Right lung (tissue), 5 donors: ENCODE results near the gene TMC6. TPM values are rescaled to one million over a fixed set of nuclear protein-coding genes. Genes with fewer than 3 reads are reported as not detected.

Experiments used
- DNase-seq, 2 donors: peaks; one replicate each; pipeline ENCODE4 v3.0.0-alpha.2; 2013
- polyA plus RNA-seq, 5 donors: library from polyadenylated mRNA; unstranded; fragments of 120-200 nt; gene quantifications; one replicate each; pipeline versions ENCODE4 v1.2.1 to v1.2.3, GENCODE V29; 2013; ENCODE audit warnings: inconsistent platforms in 1 of 5, low replicate concordance in 1 of 5; ENCODE audit not compliant: insufficient read length in 5 of 5, insufficient read depth in 1 of 5

The TMC6 gene
- polyA plus RNA-seq, 5 donors: 23.7 to 47.7 (median 38.6) TPM

- DNase-seq: no peak
Observed at GRCh38 chr17:78112518-78113471, 15.8 kb downstream of the TMC6 start.

- DNase-seq: no peak
Observed at GRCh38 chr17:78111727-78112517, 16.6 kb downstream of the TMC6 start.

GRCh38 chr17:78111016-78111726 lies 17.4 kb downstream of the TMC6 start:
- DNase-seq: no peak

- no peak for DNase-seq
Observed at GRCh38 chr17:78110363-78111015, 18.1 kb downstream of the TMC6 start.

GRCh38 chr17:78109489-78109761 lies 19.1 kb downstream of the TMC6 start:
- no peak for DNase-seq

GRCh38 chr17:78108726-78109488 lies 19.6 kb downstream of the TMC6 start:
- no peak for DNase-seq

GRCh38 chr17:78107976-78108725 lies 20.4 kb downstream of the TMC6 start:
- DNase-seq: no peak

GRCh38 chr17:78107457-78107856 lies 21.1 kb downstream of the TMC6 start:
- DNase-seq: no peak

- no peak for DNase-seq
Observed at GRCh38 chr17:78106211-78106610, 22.3 kb downstream of the TMC6 start.

- DNase-seq: no peak
Observed at GRCh38 chr17:78105551-78105950, 23.0 kb downstream of the TMC6 start.

- DNase-seq: no peak
Observed at GRCh38 chr17:78105101-78105500, 23.5 kb downstream of the TMC6 start.

GRCh38 chr17:78104540-78104941 lies 24.0 kb downstream of the TMC6 start:
- no peak for DNase-seq

GRCh38 chr17:78103311-78103710 lies 25.2 kb downstream of the TMC6 start:
- no peak for DNase-seq

GRCh38 chr17:78101542-78101941 lies 27.0 kb downstream of the TMC6 start:
- DNase-seq: no peak

- DNase-seq: no peak
Observed at GRCh38 chr17:78101112-78101511, 27.4 kb downstream of the TMC6 start.

GRCh38 chr17:78096093-78096492 lies 32.5 kb downstream of the TMC6 start:
- DNase-seq: no peak

- DNase-seq: no peak
Observed at GRCh38 chr17:78095035-78095434, 33.5 kb downstream of the TMC6 start.

GRCh38 chr17:78092794-78093324 lies 35.7 kb downstream of the TMC6 start:
- no peak for DNase-seq

- DNase-seq: no peak
Observed at GRCh38 chr17:78089576-78090281, 38.8 kb downstream of the TMC6 start.
